HG02759 (cell line): ENCODE data around the gene ACAD9.
A peak's percentile ranks its signal among the peaks of the same experiment; 100 is the strongest.
"Not testable (repeated sequence)": the region's sequence is repeated elsewhere in the genome, so short reads cannot be mapped to it uniquely, and the experiment has no call there.

ENCODE experiments used
- ATAC-seq: cut with Tn5 transposase; IDR thresholded peaks from one replicate; pipeline ENCODE4 v1.9.1; 2021; ENCODE audit warnings: mild to moderate bottlenecking, moderate library complexity; ENCODE audit not compliant: unreplicated experiment

ACAD9 gene

DNA sequence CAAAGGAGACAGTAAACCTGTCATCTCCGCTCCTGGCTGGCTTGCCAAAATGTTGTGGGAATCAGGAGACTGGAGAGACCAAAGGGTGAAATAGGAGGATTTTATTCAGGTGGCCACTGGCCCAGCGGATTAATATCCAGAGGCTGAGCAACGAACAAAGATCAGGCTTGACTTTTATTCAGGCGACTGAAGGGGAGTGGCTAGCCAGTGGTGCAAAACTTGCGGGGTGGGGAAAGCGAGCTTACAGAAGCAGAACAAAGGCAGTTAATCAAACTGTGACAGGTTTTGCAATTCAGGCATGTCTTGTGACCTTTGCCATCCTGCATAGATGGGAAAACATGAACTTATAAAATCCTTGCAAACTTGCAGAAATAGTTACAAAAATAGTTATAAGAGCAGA is 19.8 kb upstream of the ACAD9 start:
- ATAC-seq, result no peak

DNA sequence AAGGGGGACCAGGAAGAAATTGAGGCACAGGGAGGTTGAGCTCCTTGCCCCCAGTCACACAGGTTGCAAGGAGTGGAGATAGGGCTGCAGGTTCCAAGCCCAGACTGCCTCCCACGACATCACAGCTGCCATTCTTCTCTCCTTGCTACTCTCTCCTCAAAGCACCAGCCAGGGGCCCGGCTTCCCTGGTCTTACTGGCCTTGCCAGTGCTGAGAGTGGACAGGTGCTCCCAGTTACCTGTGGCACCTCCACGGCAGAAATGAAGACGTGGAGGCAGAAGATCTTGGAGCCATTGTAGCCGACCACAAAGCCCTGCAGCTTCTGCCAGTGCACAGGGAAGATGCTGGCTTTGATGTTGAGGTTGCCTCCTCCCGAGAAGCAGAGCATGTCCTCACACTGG is 17.9 kb upstream of the ACAD9 start:
- ATAC-seq, result no peak

DNA sequence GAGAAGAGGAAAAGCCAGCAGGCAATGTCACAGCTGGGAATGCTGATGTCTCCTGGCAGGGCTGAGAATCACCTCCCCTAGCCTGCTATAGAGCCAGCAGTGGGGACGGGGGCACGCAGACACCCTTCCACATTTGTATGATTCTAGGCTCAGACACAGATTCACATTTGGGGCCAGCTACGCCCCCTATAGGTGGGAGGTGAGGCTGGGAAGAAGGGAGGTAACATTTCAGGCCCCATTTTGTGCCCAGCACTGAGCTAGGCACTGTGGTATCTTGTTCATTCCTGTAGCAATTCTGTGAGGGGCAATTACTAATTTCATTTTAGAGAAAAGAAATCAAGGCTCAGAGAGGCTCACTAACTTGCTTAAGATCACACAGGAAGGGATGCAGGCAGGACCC is 15.9 kb upstream of the ACAD9 start:
- ATAC-seq, result no peak

DNA sequence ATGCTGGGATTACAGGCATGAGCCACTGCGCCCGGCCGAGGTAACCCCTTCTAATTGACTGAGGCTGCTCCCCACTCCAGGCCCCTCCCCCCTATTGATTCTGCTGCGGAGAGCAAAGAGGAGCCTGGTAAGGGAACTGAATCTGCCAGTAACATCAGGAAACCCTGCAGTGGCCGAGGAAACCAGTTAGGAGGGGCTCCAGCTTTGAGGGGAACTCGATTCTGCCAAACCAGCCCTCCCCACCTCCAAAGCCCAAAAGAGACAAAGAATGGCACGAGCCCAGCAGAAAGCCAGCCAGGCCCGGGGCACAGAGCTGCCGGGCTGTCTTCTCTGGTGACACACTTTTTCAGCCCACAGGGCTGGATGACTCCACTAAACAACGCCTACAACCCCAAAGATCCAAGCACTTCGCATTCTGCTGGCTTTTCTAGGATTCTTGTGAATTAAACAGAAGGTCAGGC is 15.0 kb upstream of the ACAD9 start:
- ATAC-seq, result no peak

DNA sequence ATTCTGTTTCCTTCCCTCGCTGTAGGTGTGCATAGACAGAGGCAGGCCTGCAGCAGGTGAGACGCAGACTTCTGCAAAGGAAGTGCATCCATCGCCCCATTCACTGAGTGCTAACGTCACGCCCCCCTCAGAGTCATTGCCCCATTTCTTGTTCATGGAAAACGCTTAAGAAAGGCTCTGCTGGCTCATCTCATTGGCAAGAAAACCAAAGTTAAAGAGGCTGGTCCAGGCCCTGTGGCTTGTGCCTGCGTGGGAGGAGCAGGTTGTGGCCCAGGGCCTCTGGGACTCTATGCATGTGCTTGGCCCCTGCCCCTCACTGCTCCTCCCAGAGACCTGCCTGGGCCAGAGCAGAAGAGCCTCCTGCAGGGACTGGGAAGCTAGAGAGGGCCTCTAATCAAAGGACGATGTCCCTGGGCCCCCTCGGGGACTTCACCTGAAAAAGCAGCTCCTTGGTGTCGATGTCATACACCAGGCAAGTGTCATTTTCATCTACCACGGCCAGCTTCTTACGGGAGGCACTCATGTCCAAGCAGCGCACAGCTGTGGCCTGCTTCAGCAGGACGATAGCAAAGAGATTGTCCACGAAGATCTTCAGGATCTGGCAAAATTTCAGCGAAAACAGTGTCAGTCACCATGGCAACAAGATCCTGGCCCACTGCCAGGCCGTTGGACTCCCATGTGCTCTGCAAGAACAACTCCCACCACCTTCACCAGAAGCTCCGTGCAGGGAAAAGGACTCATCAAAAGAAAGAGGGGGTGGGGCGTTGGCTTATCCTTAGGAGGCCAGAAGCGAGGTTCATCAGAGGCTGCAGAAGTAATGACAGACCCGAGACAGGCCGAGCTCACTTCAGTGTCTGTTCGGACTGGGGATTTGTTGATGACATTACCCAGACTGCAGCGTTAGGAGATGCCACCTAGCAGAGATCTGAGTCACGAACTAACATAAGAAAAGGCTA is 14.3 kb upstream of the ACAD9 start:
- not testable (repeated sequence) for ATAC-seq

DNA sequence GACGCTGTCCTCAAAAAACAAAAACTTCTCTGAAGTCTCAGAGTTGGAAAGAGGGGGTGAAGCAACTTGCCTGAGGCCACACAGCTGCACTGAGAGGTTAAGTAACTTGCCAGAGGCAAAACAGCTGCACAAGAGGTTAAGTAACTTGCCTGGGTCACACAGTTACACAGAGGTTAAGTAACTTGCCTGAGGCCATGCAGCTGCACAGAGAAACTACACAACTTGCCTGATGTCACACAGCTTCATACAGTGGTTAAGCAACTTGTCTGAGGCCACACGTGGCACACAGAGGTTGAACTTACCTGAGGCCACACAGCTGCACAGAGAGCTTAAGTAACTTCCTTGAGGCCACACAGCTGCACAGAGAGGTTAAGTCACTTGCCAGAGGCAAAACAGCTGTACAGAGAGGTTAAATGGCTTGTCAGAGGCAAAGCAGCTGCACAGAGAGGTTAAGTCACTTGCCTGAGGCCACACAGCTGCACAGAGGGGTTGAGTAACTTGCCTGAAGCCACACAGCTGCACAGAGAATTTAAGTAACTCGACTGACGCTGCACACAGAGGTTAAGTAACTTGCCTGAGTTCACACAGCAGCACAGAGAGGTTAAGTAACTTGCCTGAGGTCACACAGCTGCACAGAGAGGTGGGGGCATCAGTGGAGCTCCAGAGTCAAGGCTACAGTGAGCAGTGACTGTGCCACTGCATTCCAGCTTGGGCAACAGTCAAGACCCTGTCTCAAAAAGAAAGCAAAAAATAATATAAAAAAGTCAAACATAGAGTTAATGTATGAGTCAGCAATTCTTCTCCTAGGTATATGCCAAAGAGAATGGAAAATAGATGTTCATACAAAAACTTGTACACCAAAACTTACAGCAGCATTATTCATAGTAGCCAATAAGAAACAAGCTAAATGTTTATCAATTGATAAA is 12.0 kb upstream of the ACAD9 start:
- no peak for ATAC-seq

DNA sequence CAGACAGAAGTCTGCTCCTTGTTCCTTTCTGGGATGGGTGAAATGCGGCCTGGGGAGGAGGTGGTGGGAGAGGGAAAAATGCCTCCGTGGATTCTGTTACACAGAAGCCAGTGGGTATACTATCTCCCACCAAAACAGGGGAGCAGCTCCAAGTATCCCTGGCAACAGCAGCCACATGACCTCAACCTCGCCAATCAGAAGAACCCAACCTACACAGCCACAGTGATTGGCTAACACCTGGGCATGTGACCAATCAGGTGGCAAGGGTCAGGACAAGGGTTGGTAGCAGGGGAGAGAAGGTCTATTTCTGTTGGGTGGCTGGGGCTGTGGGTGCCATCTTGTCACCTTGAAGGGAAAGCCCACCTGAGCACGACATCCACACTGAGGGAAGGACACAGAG is 9.1 kb upstream of the ACAD9 start:
- ATAC-seq, result no peak

DNA sequence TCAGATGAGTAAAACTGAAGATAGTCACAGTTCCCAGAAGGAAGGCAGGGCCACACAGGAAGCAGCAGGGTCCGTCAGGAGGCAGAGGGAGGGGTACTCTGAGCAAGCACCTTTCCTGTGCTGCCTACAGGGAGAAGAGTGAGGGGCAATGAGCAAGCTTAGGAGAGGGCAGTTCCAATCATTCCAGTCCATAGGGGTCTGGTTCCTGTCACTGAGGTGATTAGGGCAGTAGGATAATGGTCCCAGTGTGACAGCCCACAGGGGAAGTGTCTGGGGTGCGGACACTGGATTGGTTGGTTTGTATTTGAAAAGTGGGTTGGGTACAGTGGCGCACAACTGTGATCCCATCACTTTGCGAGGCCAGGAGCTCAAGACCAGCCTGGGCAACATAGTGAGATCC is 7.1 kb upstream of the ACAD9 start:
- ATAC-seq, result no peak

DNA sequence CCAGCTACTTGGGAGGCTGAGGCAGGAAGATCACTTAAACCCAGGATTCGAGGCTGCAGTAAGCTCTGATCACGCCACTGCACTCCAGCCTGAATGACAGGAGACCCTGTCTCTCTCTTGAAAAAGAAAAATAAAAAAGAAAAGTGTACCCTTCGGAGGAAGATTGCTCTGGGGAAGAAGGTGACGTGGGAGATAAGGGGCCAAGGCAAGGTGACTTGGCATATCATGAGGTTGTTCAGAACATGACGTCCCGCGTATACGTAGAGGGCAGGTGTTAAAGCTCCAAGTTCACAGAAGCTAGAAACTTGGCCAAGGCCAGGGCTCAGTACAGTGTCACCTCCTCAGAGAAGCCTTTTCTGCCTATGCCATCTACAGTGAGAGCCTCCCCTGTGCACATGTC is 6.7 kb upstream of the ACAD9 start:
- no peak for ATAC-seq

DNA sequence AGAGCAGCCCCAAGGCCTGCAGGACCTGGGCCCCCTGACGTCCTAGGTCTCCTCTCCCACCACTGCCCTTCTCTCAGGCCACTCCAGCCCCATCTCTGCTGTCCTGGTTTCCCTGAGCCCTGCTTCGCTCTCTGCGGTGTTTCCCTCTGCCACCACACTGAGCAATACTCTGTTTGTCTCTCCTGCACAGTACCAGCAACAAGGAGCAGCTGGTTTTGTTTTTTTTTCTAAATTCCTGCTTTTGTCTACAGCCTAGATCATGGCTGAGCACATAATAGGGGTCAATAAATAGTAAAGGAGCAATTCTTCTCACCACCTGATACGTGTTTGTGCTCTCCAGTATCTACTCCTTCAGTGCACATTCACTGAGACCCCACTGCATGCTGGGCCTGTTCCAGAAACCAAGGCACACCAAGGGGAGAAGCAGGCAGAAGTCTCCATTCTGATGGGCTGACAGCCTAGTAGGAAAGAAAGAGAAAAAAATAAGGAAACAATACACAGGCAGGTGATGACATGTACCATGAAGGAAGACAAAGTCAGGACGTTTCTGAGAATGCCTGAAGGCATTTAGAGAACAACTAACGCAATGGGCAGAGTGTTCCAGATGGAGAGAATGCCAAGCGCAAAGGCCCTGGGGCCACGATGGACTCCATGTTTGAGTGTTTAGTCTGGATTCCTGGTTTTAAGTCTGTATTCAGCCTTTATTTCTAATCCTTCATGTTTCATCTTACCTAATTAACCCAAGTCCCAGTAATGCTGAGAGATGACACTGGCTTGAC is 6.0 kb upstream of the ACAD9 start:
- ATAC-seq, result no peak

DNA sequence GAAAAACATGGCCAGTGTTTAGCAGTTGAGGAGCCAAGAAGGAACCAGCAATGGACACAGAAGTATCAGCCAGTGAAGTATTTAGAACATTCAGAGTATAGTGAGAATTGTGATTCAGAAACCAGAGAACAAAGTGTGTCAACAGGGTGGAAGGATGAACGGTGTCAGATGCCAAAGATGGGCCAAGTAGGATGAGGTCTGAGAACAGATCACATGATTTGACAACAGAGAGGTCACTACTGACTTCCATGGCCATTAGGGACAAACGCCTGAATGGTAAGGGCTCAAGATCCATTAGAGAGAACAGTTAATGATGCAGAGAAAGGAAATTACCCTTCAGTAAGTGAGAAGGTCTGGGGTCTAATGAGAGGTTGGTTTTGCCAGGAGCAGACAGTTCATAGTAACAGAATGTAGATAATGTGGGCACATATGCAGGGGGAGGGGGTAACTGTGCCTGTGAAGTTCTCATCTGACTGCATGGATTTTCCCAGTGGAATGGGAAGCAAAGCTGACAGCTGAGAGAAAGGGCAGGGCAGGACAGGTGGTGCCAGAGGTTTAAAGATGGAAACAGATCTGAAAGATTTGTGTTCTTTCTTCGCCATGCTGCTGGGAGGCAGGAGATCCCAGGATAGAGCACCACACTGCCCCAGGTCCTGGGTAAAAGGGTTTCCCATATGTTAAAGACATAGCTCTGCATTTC is 4.8 kb upstream of the ACAD9 start:
- no peak for ATAC-seq

DNA sequence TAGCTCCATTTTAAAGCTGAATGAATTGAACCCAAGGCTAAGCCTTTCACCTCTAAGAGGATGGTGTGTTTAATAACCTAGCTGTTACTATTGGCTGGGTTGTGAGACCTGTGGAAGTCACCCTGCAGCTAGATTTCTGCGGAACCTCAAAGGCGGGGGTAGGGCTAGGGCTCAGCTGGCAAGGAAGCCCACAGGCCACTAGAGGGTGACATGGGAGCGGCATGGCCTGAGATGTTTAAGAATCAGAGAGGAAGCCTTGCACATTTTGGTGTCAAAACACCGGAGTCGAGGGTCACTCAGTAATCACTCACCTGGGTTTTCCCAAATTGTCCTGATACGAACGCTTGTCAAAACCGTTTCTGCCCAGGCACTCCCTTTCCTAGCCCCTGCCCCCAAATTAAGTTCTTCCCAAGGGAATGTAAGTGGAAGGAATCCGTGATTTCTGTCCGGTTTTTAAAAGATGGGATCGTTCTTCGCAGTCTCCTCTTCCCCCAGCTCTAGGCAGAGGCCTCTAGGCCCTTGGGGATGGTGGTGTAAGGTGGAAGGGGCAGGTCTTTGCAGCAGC is 3.8 kb upstream of the ACAD9 start:
- peak; percentile 30 for ATAC-seq

DNA sequence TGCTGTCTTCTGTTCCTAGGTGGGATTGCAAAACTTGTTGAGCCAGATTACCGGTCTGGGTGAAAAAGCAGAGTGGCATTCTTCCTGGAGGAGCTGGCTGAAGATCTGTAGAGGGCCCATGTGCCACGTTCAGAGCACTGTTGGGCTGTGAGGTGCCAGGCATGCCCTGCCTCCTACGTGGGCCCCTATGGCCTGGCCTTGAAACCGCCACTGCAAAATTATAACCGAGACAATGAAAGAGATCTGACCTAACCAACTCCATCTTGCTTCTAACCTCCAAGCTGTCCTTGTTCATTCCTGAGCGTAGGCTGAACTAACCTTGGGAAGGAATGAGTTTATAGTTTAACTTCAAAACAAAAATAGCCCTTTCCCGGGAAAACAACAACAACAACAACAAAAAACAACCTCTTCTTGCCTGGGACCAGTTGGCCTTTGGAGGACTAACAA is 1.4 kb upstream of the ACAD9 start:
- ATAC-seq, result no peak

DNA sequence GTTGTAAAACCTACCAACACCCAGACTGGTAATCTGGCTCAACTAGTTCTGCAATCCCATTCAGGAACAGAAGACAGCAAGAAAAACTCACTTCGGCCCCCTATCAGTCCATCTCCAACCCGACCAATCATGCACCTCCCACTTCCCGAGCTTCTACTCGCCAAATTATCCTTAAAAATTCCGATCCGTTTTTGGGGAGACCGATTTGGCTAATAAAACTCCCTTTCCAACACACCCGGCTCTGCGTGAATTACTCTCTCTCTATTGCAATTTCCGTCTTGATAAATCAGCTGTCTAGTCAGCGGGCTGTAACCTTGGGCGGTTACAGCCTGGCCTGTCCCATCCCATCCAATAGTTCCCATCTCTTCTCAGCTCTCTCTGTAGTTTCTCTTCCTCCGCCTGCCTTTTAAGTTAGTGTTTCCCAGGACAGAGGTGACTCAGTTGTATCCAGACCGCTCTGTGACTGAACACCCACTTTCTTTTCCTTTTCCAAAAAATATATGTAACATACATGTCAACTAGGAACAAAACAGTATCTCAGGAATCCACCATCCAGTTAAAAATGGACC is 780 bp upstream of the ACAD9 start:
- ATAC-seq, result peak; percentile 7

DNA sequence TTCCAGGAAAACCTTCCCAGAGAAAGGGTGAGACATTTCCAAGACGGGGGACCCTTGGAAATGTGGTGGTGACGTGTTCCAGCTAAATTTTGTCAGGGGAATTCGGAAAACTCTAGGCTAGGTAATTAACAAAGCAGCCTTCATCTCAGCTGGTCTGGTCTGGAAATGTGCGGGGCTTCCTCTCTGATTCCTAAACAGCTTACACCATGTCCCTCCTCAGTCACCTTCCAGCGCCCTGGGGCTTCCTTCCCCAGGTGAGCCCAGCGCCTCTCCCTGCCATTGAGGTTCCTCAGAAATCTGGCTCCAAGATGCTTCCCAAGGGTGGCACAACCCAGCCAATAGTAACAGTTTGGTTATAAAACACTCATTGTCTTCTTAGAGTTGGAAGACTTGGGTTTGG is 571 bp downstream of the ACAD9 start:
- ATAC-seq, result no peak

DNA sequence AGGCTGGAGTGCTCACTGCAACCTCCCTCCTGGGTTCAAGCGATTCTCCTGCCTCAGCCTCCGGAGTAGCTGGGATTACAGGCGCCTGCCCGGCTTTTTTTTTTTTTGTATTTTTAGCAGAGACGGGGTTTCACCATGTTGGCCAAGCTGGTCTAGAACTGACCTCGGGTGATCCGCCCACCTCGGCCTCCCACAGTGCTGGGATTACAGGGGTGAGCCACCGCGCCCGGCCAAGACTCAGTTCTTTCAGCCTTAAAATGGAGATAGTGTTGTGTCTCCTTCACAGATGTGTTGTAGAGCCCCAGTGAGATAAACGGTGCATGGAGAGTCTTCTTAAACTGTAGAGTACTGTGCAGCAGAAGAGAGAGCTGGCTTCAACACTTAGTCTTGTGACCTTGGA is 1.0 kb downstream of the ACAD9 start:
- ATAC-seq, result not testable (repeated sequence)

DNA sequence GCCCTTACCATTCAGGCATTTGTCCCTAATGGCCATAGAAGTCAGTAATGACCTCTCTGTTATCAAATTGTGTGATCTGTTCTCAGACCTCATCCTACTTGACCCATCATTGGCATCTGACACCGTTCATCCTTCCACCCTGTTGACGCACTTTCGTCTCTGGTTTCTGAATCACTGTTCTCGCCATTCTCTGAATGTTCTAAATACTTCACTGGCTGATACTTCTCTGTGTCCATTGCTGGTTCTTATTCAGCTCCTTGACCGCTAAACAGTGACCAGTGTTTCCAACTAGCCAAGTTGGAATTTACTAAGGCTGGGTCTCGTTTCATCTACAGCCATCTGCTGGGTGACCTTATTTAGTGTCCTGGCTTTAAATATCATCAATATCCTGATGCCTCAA is 2.2 kb downstream of the ACAD9 start:
- ATAC-seq, result no peak

DNA sequence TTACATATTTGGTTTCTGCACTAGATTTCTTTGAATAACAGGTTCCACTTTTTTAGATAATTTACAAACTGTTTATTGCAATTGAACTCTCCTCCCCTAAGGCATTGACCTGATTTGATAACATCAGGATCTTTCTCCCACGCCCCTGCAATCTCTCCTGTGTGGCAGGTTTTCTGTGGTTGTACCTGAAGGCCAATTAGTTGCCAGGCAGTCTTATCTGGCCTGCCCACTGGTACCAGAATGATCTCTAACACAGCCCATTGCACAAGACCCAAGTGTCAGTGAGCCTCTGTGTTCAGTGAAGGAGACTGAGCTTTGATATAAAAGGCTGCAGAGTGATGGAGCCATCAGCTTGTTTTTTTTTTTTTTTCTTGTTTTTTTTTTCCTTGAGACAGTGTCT is 3.3 kb downstream of the ACAD9 start:
- ATAC-seq, result no peak

DNA sequence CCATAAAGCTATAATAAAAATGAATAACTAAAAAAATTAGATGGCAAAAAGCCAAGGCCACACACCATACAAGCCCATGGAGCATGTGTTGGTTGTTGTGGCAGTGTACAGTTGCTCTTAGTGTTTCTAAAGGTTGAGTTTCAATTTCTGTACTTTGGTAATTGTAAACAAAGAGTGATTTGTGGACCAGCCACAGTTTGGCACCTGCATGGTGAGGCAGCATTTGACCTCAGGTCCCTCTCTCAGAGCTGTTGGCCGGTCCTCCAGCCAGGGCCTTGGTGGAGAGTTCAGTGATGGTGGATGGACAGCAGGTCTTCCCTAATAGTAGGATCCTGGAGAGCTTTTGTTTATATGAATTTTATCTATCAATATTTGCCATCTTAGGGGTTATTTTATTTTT is 5.6 kb downstream of the ACAD9 start:
- ATAC-seq, result no peak
